Small intestine (tissue), 7 donors: Measurements from ENCODE around the gene PYROXD2. TPM values are rescaled to one million over a fixed set of nuclear protein-coding genes. Genes with fewer than 3 reads are reported as not detected.

ENCODE experiments used
- DNase-seq, 2 donors: peaks; one replicate each; pipeline versions ENCODE4 v3.0.0 to v3.0.0-alpha.2; 2013
- FAIRE-seq: peaks from 2 replicates; lab custom pipeline; 2012; peaks lifted over from hg19 to GRCh38; lab: Jason Lieb, UNC
- H3K27ac ChIP-seq, 3 donors: one replicate each; pipeline ENCODE4 v1.5.1; 2013; ENCODE audit warnings: low read length in 2 of 3, mild to moderate bottlenecking in 2 of 3, control low read depth in 1 of 3, inconsistent platforms in 1 of 3, low read depth in 1 of 3, moderate library complexity in 1 of 3
- H3K27me3 ChIP-seq, 3 donors: one replicate each; pipeline ENCODE4 v1.6.1; 2013; ENCODE audit warnings: low read length in 3 of 3, inconsistent platforms in 1 of 3; ENCODE audit not compliant: control insufficient read depth in 3 of 3, insufficient read depth in 3 of 3
- H3K36me3 ChIP-seq, 3 donors: one replicate each; pipeline ENCODE4 v1.6.1; 2013; ENCODE audit warnings: low read length in 3 of 3, inconsistent platforms in 1 of 3, low read depth in 1 of 3, mild to moderate bottlenecking in 1 of 3, moderate library complexity in 1 of 3; ENCODE audit not compliant: control insufficient read depth in 3 of 3, insufficient read depth in 2 of 3
- H3K4me1 ChIP-seq, 3 donors: one replicate each; pipeline ENCODE4 v1.6.1; 2013; ENCODE audit warnings: low read length in 2 of 3, inconsistent platforms in 1 of 3, low read depth in 1 of 3, mild to moderate bottlenecking in 1 of 3, moderate library complexity in 1 of 3; ENCODE audit not compliant: control insufficient read depth in 3 of 3, insufficient read depth in 2 of 3
- H3K4me3 ChIP-seq, 3 donors: one replicate each; pipeline ENCODE4 v1.5.1; 2013; ENCODE audit warnings: low read length in 3 of 3, control low read depth in 1 of 3, inconsistent platforms in 1 of 3, low read depth in 1 of 3, mild to moderate bottlenecking in 1 of 3, moderate library complexity in 1 of 3
- H3K9me3 ChIP-seq, 2 donors: one replicate each; pipeline ENCODE4 v1.6.1; 2013; ENCODE audit warnings: low read depth in 1 of 2, low read length in 1 of 2; ENCODE audit not compliant: control insufficient read depth in 2 of 2, insufficient read depth in 1 of 2
- WGBS, 3 donors: extraction: QIAGEN DNeasy Blood & Tissue Kit; methylation state at CpG; one replicate each; pipeline ENCODE4 v1.1.7; 2013; 5-methylcytosine and 5-hydroxymethylcytosine counted together
- polyA plus RNA-seq, 4 donors: library from polyadenylated mRNA; stranded (reverse) in 3 of 4; unstranded in 1 of 4; fragments of 200-250 nt in 3 of 4; fragments of 120-200 nt in 1 of 4; gene quantifications; one replicate each; pipeline versions ENCODE4 v1.2.1 to v1.2.3, GENCODE V29; 2013
- donor health status: healthy with polysubstance abuse.
- donor health status: control.
- donor health status: control.
- donor health status: Bipolar disorder and iron deficiency.
- donor health status: healthy.

Gene PYROXD2
- polyA plus RNA-seq, 4 donors, result 2.7 to 12.2 (median 5.9) TPM

GRCh38 chr10:98420786-98421185 is 5.8 kb upstream of the PYROXD2 start:
- no peaks in the 10 kb centered on the region for H3K9me3 ChIP-seq
- H3K27me3 ChIP-seq, result no peaks in the 10 kb centered on the region
- peaks cover 9 to 85% (median 30%) of the 10 kb centered on the region in 3 donors for H3K36me3 ChIP-seq
- H3K4me1 ChIP-seq, result peaks cover 0 to 17% (median 0%) of the 10 kb centered on the region in 3 donors
- no peak for FAIRE-seq
- no peak for DNase-seq
- no peak overlapping the region for H3K27ac ChIP-seq
- no peak overlapping the region for H3K4me3 ChIP-seq
- 84 to 92% (median 88%) methylated on average over 9 of the region's 9 CpGs for WGBS, 3 donors

GRCh38 chr10:98419469-98420261 is 4.7 kb upstream of the PYROXD2 start:
- peaks cover 9 to 82% (median 28%) of the 10 kb centered on the region in 3 donors for H3K36me3 ChIP-seq
- FAIRE-seq (no peak), DNase-seq (no peak)

GRCh38 chr10:98418665-98419468 is 3.9 kb upstream of the PYROXD2 start:
- no peak for FAIRE-seq
- H3K27ac ChIP-seq, result no peak overlapping the region
- H3K9me3 ChIP-seq, result no peaks in the 10 kb centered on the region
- H3K4me3 ChIP-seq, result no peak overlapping the region
- H3K4me1 ChIP-seq, result peaks cover 0 to 21% (median 8%) of the 10 kb centered on the region in 3 donors
- H3K27me3 ChIP-seq, result no peaks in the 10 kb centered on the region
- WGBS, 3 donors, result 93 to 94% (median 94%) methylated on average over 18 of the region's 18 CpGs
- peaks cover 9 to 78% (median 22%) of the 10 kb centered on the region in 3 donors for H3K36me3 ChIP-seq
- DNase-seq, result no peak

More at GRCh38 chr10:98419469-98420261, 4.7 kb upstream of the PYROXD2 start:
- Histone ChIP-seq H3K4me3 (no peak overlapping the region), H3K27ac (no peak overlapping the region), H3K27me3 (no peaks in the 10 kb centered on the region), H3K9me3 (no peaks in the 10 kb centered on the region), H3K4me1 (peaks cover 0 to 22% (median 3%) of the 10 kb centered on the region in 3 donors)
- 90 to 92% (median 92%) methylated on average over 17 of the region's 17 CpGs for WGBS, 3 donors

- no peaks in the 10 kb centered on the region for H3K9me3 ChIP-seq
- WGBS, 3 donors, result 88 to 93% (median 91%) methylated on average over 21 of the region's 21 CpGs
Observed at GRCh38 chr10:98417973-98418664, 3.1 kb upstream of the PYROXD2 start.

GRCh38 chr10:98417481-98417959 is 2.5 kb upstream of the PYROXD2 start:
- Histone ChIP-seq H3K9me3 (no peaks in the 10 kb centered on the region), H3K36me3 (peaks cover 7 to 65% (median 14%) of the 10 kb centered on the region in 3 donors), H3K27me3 (no peaks in the 10 kb centered on the region), H3K27ac (no peak overlapping the region), H3K4me1 (peaks cover 0 to 18% (median 8%) of the 10 kb centered on the region in 3 donors), H3K4me3 (no peak overlapping the region)
- DNase-seq (no peak), FAIRE-seq (no peak)
- 93 to 96% (median 94%) methylated on average over 18 to 19 of the region's 19 CpGs for WGBS, 3 donors

More at GRCh38 chr10:98417973-98418664, 3.1 kb upstream of the PYROXD2 start:
- H3K36me3 ChIP-seq, result peaks cover 7 to 70% (median 19%) of the 10 kb centered on the region in 3 donors
- H3K4me3 ChIP-seq, result no peak overlapping the region
- H3K27me3 ChIP-seq, result no peaks in the 10 kb centered on the region
- peaks cover 0 to 18% (median 8%) of the 10 kb centered on the region in 3 donors for H3K4me1 ChIP-seq
- FAIRE-seq (no peak), DNase-seq (no peak)
- no peak overlapping the region for H3K27ac ChIP-seq

GRCh38 chr10:98416606-98417388 is 1.8 kb upstream of the PYROXD2 start:
- H3K36me3 ChIP-seq, result peaks cover 7 to 62% (median 10%) of the 10 kb centered on the region in 3 donors
- FAIRE-seq (no peak), DNase-seq (no peak)
- H3K27me3 ChIP-seq, result no peaks in the 10 kb centered on the region
- peaks cover 0 to 23% (median 8%) of the 10 kb centered on the region in 3 donors for H3K4me1 ChIP-seq
- H3K9me3 ChIP-seq, result no peaks in the 10 kb centered on the region
- WGBS, 3 donors, result 92 to 93% (median 93%) methylated on average over 18 of the region's 18 CpGs
- H3K4me3 ChIP-seq, result no peak overlapping the region
- H3K27ac ChIP-seq, result no peak overlapping the region

GRCh38 chr10:98415731-98416119 is 743 bp upstream of the PYROXD2 start:
- WGBS, 3 donors, result 70 to 73% (median 72%) methylated on average over 8 of the region's 8 CpGs
- peaks cover 7 to 61% (median 9%) of the 10 kb centered on the region in 3 donors for H3K36me3 ChIP-seq
- H3K9me3 ChIP-seq, result no peaks in the 10 kb centered on the region
- no peaks in the 10 kb centered on the region for H3K27me3 ChIP-seq
- DNase-seq (peak in 1 of 2 donors; percentile 25), FAIRE-seq (no peak)
- peaks cover 0 to 23% (median 8%) of the 10 kb centered on the region in 3 donors for H3K4me1 ChIP-seq
- H3K27ac ChIP-seq, result peak overlapping the region in 2 of 3 donors; percentile 27 to 69
- H3K4me3 ChIP-seq, result no peak overlapping the region
